ENCODE data around the gene APOBEC2. TPM values are rescaled to one million over a fixed set of nuclear protein-coding genes. Genes with fewer than 3 reads are reported as not detected.
A peak's percentile ranks its signal among the peaks of the same experiment; 100 is the strongest.

Gene APOBEC2
- polyA plus RNA-seq, 1 donor (not counting 4 experiments of a cell fraction or from before 2014, with no cell fraction given): 0.05 TPM

DNA sequence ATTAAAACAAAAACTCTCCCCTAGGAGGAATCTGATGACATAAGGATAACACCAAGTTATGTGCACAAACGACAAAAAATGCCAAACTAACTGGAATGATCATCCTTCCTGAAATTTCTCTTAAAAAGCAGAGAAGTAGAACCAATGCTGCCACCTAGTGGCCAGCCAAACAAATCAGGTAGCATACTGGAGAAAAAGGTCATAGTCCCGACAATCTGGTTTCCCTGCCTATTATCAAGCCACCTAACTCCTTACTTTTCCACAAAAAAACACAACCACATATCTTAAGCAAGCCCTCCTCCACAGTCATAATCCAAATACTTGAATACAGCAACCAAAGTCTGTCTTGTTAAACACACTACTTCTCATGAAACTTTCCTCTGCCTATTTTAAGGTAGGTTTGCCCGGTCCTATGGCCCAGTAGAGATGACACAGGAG is 13.9 kb downstream of the APOBEC2 start:
- H3K4me1 ChIP-seq (ENCODE audit: control insufficient read depth, extremely low read depth, insufficient read depth, low read length): no peaks in the 10 kb centered on the region
- no peak for TF ChIP-seq EZH2 (IDR thresholded peaks at IDR 0.05; ENCODE audit: low read length)
- TF ChIP-seq, protein P1, sequence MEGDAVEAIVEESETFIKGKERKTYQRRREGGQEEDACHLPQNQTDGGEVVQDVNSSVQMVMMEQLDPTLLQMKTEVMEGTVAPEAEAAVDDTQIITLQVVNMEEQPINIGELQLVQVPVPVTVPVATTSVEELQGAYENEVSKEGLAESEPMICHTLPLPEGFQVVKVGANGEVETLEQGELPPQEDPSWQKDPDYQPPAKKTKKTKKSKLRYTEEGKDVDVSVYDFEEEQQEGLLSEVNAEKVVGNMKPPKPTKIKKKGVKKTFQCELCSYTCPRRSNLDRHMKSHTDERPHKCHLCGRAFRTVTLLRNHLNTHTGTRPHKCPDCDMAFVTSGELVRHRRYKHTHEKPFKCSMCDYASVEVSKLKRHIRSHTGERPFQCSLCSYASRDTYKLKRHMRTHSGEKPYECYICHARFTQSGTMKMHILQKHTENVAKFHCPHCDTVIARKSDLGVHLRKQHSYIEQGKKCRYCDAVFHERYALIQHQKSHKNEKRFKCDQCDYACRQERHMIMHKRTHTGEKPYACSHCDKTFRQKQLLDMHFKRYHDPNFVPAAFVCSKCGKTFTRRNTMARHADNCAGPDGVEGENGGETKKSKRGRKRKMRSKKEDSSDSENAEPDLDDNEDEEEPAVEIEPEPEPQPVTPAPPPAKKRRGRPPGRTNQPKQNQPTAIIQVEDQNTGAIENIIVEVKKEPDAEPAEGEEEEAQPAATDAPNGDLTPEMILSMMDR (optimal IDR thresholded peaks at IDR 0.05 in 1 of 3, IDR thresholded peaks at IDR 0.05 in 1 of 3, conservative IDR thresholded peaks at IDR 0.05 in 1 of 3; ENCODE audit: extremely low read depth in 1 of 3, insufficient read depth in 2 of 3, low read length in 3 of 3): peak; percentile 63 to 75 (median 71)
- H3K27ac ChIP-seq (ENCODE audit: control insufficient read depth, insufficient read depth, low read length): no peak overlapping the region
- no peak overlapping the region for H3K4me2 ChIP-seq (ENCODE audit: control insufficient read depth, extremely low read depth, insufficient read depth, low read depth, low read length)
- peaks cover 2 to 8% of the 10 kb centered on the region in 2 experiments for H3K36me3 ChIP-seq (ENCODE audit: control insufficient read depth in 2 of 2, extremely low read depth in 1 of 2, insufficient read depth in 2 of 2, low read length in 2 of 2)
- no peak overlapping the region for H3K4me3 ChIP-seq (ENCODE audit: control insufficient read depth in 2 of 3, extremely low read depth in 1 of 3, insufficient read depth in 2 of 3, low read depth in 1 of 3, low read length in 3 of 3)
- no peaks in the 10 kb centered on the region for H4K20me1 ChIP-seq (ENCODE audit: control insufficient read depth, extremely low read depth, insufficient read depth, low read length)
- dilution Hi-C loops (cut with MboI; ENCODE audit: extremely low pct_ligation_motif_present, low sequenced_read_pairs): no loop called here
- DNase-seq (ENCODE audit: low read depth, low spot score): peak; percentile 30
- no peaks in the 10 kb centered on the region for H3K27me3 ChIP-seq (ENCODE audit: control insufficient read depth, extremely low read depth, insufficient read depth, low read length)
- H3K9me1 ChIP-seq (ENCODE audit: control insufficient read depth, extremely low read depth, insufficient read depth, low read length): no peaks in the 10 kb centered on the region
- peak; percentile 62 for FAIRE-seq
- no peaks in the 10 kb centered on the region for H3K79me2 ChIP-seq (ENCODE audit: control insufficient read depth, insufficient read depth, low read length)
- H3K9me3 ChIP-seq (ENCODE audit: control insufficient read depth, low read depth, low read length): no peaks in the 10 kb centered on the region
- H2AFZ ChIP-seq (ENCODE audit: control insufficient read depth, low read length): no peak overlapping the region
- H3K9ac ChIP-seq (ENCODE audit: control insufficient read depth, extremely low read depth, insufficient read depth, low read length): no peak overlapping the region

DNA sequence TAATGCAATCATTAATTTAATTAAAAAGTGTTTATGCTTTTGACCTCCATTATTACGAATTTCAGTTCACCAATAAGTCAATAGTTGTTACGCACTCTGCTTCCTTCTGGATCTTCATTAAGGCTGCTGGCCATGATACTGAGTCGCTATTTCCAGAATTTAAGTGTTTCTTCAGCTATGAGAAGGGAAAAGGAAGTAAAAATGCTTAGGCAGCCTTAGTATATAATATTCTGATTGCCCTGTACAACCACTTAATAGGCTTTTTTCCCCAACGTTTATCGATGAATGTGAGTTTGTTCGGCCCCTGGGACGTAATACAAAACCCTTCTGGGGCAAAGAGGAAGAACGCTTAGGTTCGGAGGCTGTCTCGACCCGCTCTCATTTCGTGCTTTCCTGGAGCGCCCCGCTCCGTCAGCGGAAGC is 18.5 kb downstream of the APOBEC2 start:
- Histone ChIP-seq H3K4me2 (ENCODE audit: control insufficient read depth, extremely low read depth, insufficient read depth, low read depth, low read length) (peak overlapping the region; percentile 81), H3K9ac (ENCODE audit: control insufficient read depth, extremely low read depth, insufficient read depth, low read length) (peak overlapping the region; percentile 93), H3K27me3 (ENCODE audit: control insufficient read depth, extremely low read depth, insufficient read depth, low read length) (no peaks in the 10 kb centered on the region), H3K9me1 (ENCODE audit: control insufficient read depth, extremely low read depth, insufficient read depth, low read length) (no peaks in the 10 kb centered on the region), H4K20me1 (ENCODE audit: control insufficient read depth, extremely low read depth, insufficient read depth, low read length) (no peaks in the 10 kb centered on the region), H3K36me3 (ENCODE audit: control insufficient read depth in 2 of 2, extremely low read depth in 1 of 2, insufficient read depth in 2 of 2, low read length in 2 of 2) (peaks cover 0 to 7% of the 10 kb centered on the region in 2 experiments), H3K27ac (ENCODE audit: control insufficient read depth, insufficient read depth, low read length) (peak overlapping the region; percentile 96), H3K4me3 (ENCODE audit: control insufficient read depth in 2 of 3, extremely low read depth in 1 of 3, insufficient read depth in 2 of 3, low read depth in 1 of 3, low read length in 3 of 3) (peak overlapping the region; percentile 85 to 93 (median 88)), H3K79me2 (ENCODE audit: control insufficient read depth, insufficient read depth, low read length) (peaks cover 30% of the 10 kb centered on the region), H3K4me1 (ENCODE audit: control insufficient read depth, extremely low read depth, insufficient read depth, low read length) (peaks cover 5% of the 10 kb centered on the region), H3K9me3 (ENCODE audit: control insufficient read depth, low read depth, low read length) (no peaks in the 10 kb centered on the region), H2AFZ (ENCODE audit: control insufficient read depth, low read length) (peak overlapping the region; percentile 90)
- DNase-seq (ENCODE audit: low read depth, low spot score): no peak
- TF ChIP-seq, protein P1 (optimal IDR thresholded peaks at IDR 0.05 in 1 of 3, IDR thresholded peaks at IDR 0.05 in 1 of 3, conservative IDR thresholded peaks at IDR 0.05 in 1 of 3; ENCODE audit: extremely low read depth in 1 of 3, insufficient read depth in 2 of 3, low read length in 3 of 3): peak in 1 of 3 experiments; percentile 11
- no peak for TF ChIP-seq EZH2 (IDR thresholded peaks at IDR 0.05; ENCODE audit: low read length)
- FAIRE-seq: peak; percentile 77
- dilution Hi-C loops (cut with MboI; ENCODE audit: extremely low pct_ligation_motif_present, low sequenced_read_pairs): no loop called here
